CD4-positive, alpha-beta T cell treated with Interleukin-6 for 4 hours (primary cell): ENCODE data around the gene SIGLEC1.

Source experiments
- DNase-seq: peaks from one replicate; pipeline ENCODE4 v3.0.0-alpha.2; 2020; ENCODE audit warnings: mixed read lengths

Gene SIGLEC1

DNA sequence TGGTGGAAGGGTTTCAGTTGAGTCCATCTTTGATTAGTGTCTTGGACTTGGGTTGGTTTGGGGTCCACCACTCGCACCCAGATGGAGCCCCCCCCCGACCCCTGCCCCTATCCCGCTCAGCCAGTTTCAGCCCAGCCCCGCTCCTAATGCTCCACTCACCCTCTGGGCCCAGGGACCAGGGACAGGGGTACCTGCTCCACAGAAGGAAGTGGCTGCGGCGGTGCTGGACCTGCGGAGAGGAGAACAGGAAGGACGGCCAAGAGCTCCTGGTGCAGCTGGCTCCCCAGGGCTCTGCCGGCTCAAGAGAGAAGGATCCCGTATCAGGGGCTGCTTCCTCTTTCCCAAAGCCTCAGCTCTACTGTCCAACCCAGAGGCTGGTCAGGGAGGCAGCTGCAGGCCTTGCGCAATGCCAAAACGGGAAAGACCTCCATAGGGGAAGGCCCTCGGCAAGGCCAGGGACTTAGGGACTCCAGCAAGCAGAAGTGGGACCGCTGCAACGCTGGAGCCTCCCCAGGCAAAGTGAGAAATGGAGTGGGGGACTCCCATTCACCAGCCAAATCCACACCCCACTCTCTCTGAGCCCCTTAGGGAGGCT, at the start of gene SIGLEC1:
Gene SIGLEC1, minus strand, starts transcription at position 322 of the 595 bp plus-strand sequence. CDS start 5,472 bp downstream, outside the sequence.
- DNase-seq: no peak

GRCh38 chr20:3760655-3761348, 48.4 kb upstream of the SIGLEC1 start:
- no peak for DNase-seq

DNA sequence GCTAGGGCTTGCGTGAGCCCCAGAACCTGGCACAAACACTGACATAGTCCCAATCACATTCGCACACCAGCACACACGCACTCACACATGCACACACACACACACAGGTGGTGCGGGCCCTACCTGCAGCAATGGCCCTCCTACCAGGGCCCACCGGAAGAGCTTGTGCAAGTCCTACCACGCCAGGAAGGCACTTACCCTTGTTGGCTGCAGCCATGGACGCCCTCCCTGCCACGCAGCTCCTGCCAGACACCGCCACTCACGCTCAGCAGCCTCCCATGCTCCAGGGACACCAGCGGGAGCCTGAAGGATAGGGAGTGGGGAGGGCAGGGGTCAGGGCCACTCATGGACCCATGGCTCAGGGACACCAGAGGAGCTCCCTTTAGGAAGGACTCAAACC, 47.5 kb upstream of the SIGLEC1 start:
- DNase-seq: no peak

DNA sequence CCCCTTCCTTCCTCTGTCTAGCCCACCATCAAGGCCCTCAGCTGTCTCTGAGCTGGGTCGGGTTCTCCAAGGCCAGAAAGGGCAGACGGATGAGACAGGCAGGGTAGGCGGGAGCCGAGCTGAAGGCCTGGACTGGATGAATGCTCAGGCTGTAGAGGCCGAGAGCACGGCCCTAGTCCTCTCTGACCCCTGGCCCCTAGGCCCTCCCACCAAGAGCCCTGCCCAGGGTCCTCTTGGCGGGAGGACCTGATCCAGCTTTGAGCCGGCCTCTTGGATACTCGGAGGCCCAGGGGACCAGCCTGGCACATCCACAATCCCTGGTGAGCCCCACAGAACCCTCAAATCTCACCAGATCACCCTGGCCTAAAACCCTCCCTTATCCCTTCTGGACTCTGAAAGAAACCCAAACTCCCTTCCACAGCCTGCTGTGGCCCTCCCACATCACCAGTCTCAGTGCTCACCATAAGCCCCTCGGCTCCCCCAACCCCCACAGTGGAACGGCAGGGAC, 47.0 kb upstream of the SIGLEC1 start:
- DNase-seq: no peak

DNA sequence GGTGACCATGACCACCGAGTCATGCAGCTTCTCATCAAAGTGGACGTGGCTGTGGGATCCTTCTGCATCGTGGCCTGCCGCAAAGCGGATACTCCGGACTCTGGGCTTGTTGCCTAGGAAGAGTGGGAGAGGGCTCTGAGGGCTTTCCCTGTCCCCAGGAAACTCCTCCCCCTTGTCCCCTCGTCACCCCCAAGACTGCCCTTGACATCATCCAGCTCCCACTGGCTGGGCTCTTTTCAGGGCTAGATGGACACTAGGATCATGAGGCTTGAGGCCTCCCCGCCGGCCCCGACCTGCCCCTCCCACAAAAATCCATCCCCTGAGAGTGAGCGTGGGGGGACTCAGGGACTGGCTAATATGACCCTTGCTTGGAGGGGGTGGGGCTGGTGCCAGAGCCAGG, 46.2 kb upstream of the SIGLEC1 start:
- no peak for DNase-seq

GRCh38 chr20:3757268-3757667, 44.9 kb upstream of the SIGLEC1 start:
- DNase-seq: no peak

GRCh38 chr20:3755814-3756480, 43.5 kb upstream of the SIGLEC1 start:
- DNase-seq: no peak

GRCh38 chr20:3755269-3755668, 42.9 kb upstream of the SIGLEC1 start:
- no peak for DNase-seq

- no peak for DNase-seq
Measured at GRCh38 chr20:3754276-3754630, 41.9 kb upstream of the SIGLEC1 start.

- DNase-seq: no peak
Measured at GRCh38 chr20:3753501-3754275, 41.3 kb upstream of the SIGLEC1 start.

GRCh38 chr20:3753098-3753497, 40.7 kb upstream of the SIGLEC1 start:
- DNase-seq: peak; percentile 76

DNA sequence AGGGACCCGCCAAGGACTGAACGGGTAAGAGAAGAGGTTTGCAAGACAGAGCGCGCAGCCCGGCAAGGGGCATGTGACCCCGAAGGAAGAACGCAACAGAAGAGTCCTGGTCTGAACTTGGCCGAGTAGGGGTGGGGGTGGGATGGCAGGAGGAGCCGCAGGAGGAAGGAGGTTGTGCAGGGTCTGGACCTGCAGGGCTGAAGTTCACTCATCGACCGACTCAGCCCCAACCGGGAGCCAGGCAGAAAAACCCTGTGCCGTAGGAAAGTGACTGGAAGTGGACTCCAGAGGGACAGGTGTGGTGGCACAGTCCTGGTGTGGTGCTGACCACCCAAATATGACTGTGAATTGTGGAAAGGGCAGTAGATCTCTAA, 40.0 kb upstream of the SIGLEC1 start:
- DNase-seq: no peak

- DNase-seq: peak; percentile 65
Measured at GRCh38 chr20:3751675-3752385, 39.4 kb upstream of the SIGLEC1 start.

GRCh38 chr20:3751305-3751674, 38.9 kb upstream of the SIGLEC1 start:
- DNase-seq: no peak

- DNase-seq: peak; percentile 35
Measured at GRCh38 chr20:3749689-3750531, 37.5 kb upstream of the SIGLEC1 start.

- DNase-seq: no peak
Measured at GRCh38 chr20:3749087-3749688, 36.8 kb upstream of the SIGLEC1 start.

DNA sequence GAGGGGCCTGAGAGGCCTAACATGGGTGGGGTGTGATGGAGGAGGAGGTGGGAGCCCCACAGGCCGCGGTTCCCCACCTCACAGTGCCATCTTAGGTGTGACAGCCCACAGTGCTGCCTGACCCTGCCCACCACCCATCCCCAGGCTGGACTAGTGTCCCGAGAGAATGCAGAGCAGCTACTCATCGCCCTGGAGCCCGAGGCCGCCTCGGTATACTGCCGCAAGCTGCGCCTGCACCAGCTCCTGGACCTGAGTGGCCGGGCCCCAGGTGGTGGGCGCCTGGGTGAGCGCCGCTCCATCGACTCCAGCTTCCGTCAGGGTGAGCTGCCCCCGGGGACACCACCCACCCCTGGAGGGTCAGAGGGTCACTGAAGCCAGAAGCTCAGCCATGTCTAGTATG, 35.7 kb upstream of the SIGLEC1 start:
- DNase-seq: no peak

DNA sequence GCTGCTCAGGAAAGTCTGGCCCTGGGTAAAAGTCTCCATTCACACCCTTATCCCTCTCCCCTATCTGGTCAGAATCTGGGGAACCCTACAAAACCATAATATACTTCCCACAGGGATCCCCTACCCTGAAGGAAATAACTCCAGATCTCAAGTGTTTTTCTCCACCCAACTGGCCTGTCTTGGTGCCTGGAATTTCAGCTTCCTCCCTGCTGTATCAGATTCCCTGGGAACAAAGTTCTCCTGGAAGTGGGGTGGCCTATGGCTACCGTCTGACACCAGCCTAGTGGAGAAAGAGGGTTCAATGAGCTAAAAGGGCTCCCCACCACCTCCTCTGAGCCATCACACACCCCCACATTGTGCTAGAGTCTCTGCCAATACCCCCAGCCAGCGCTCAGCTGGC, 35.1 kb upstream of the SIGLEC1 start:
- DNase-seq: no peak

- DNase-seq: no peak
Measured at GRCh38 chr20:3745686-3746173, 33.3 kb upstream of the SIGLEC1 start.

GRCh38 chr20:3744806-3745685, 32.6 kb upstream of the SIGLEC1 start:
- DNase-seq: peak; percentile 86
